MM.1S (cell line): ENCODE results near the gene GTF2IRD1.
A peak's percentile ranks its signal among the peaks of the same experiment; 100 is the strongest.

Source experiments
- DNase-seq: peaks from one replicate; pipeline ENCODE4 v3.0.0-alpha.2; 2015
- H2AFZ ChIP-seq: fragments of 300-600 bp; sonication (generic); 2 replicates; pipeline ENCODE4 v1.6.0; 2016; ENCODE audit warnings: antibody characterized with exemption, low read length
- H3F3A ChIP-seq: fragments of 300-600 bp; sonication (generic); 2 replicates; pipeline ENCODE4 v1.6.1; 2016; ENCODE audit warnings: mild to moderate bottlenecking, antibody characterized with exemption, low read length, moderate library complexity, mixed read lengths; ENCODE audit not compliant: insufficient read depth
- H3K27ac ChIP-seq: fragments of 300-600 bp; sonication (generic); 2 replicates; pipeline ENCODE4 v1.5.1; 2016; ENCODE audit warnings: mild to moderate bottlenecking, low read length
- H3K27me3 ChIP-seq: fragments of 300-600 bp; sonication (generic); replicated peaks from 2 replicates; pipeline ENCODE4 v1.6.0; 2016; ENCODE audit warnings: low read length; ENCODE audit not compliant: insufficient read depth
- H3K36me3 ChIP-seq: fragments of 300-600 bp; sonication (generic); replicated peaks from 2 replicates; pipeline ENCODE4 v1.6.1; 2016; ENCODE audit warnings: mild to moderate bottlenecking, low read length, mixed read lengths; ENCODE audit not compliant: insufficient read depth
- H3K4me1 ChIP-seq: fragments of 300-600 bp; sonication (generic); 2 replicates; pipeline ENCODE4 v1.6.1; 2016; ENCODE audit warnings: low read length, mixed read lengths
- H3K4me2 ChIP-seq: fragments of 300-600 bp; sonication (generic); 2 replicates; pipeline ENCODE4 v1.6.0; 2016; ENCODE audit warnings: low read depth, low read length
- H3K4me3 ChIP-seq: fragments of 300-600 bp; sonication (generic); 2 replicates; pipeline ENCODE4 v1.5.1; 2016; ENCODE audit warnings: low read length, mixed read lengths
- H3K79me2 ChIP-seq: fragments of 300-600 bp; sonication (generic); 2 replicates; pipeline ENCODE4 v1.6.1; 2016; ENCODE audit warnings: mixed run types, low read length, mixed read lengths
- H3K9ac ChIP-seq: fragments of 300-600 bp; sonication (generic); 2 replicates; pipeline ENCODE4 v1.6.1; 2016; ENCODE audit warnings: low read length, mixed read lengths
- H3K9me2 ChIP-seq: fragments of 300-600 bp; sonication (generic); replicated peaks from 2 replicates; pipeline ENCODE4 v1.6.1; 2016; ENCODE audit warnings: mild to moderate bottlenecking, low read length, mixed read lengths; ENCODE audit not compliant: insufficient read depth
- H3K9me3 ChIP-seq: fragments of 300-600 bp; sonication (generic); replicated peaks from 2 replicates; pipeline ENCODE4 v1.6.1; 2016; ENCODE audit warnings: mild to moderate bottlenecking, low read length, mixed read lengths; ENCODE audit not compliant: insufficient read depth
- H4K20me1 ChIP-seq: fragments of 300-600 bp; sonication (generic); 2 replicates; pipeline ENCODE4 v1.6.1; 2016; ENCODE audit warnings: mild to moderate bottlenecking, low read length, moderate library complexity, mixed read lengths; ENCODE audit not compliant: insufficient read depth
- EZH2 ChIP-seq: fragments of 300-600 bp; sonication (generic); optimal IDR thresholded peaks from 2 replicates; pipeline ENCODE3; 2017; ENCODE audit warnings: low read depth, mild to moderate bottlenecking, antibody characterized with exemption, low read length, mixed read lengths
- EZH2phosphoT487 ChIP-seq: fragments of 300-600 bp; sonication (generic); IDR thresholded peaks from 2 replicates; pipeline ENCODE4 v1.6.1; 2018; ENCODE audit warnings: antibody characterized with exemption, low read length
- TF ChIP-seq, protein P1 (sequence below): fragments of 300-600 bp; sonication (generic); IDR thresholded peaks from 2 replicates; pipeline ENCODE4 v1.5.1; 2016; ENCODE audit warnings: antibody characterized with exemption, low read length, mixed read lengths

Gene GTF2IRD1, protein sequence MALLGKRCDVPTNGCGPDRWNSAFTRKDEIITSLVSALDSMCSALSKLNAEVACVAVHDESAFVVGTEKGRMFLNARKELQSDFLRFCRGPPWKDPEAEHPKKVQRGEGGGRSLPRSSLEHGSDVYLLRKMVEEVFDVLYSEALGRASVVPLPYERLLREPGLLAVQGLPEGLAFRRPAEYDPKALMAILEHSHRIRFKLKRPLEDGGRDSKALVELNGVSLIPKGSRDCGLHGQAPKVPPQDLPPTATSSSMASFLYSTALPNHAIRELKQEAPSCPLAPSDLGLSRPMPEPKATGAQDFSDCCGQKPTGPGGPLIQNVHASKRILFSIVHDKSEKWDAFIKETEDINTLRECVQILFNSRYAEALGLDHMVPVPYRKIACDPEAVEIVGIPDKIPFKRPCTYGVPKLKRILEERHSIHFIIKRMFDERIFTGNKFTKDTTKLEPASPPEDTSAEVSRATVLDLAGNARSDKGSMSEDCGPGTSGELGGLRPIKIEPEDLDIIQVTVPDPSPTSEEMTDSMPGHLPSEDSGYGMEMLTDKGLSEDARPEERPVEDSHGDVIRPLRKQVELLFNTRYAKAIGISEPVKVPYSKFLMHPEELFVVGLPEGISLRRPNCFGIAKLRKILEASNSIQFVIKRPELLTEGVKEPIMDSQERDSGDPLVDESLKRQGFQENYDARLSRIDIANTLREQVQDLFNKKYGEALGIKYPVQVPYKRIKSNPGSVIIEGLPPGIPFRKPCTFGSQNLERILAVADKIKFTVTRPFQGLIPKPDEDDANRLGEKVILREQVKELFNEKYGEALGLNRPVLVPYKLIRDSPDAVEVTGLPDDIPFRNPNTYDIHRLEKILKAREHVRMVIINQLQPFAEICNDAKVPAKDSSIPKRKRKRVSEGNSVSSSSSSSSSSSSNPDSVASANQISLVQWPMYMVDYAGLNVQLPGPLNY

DNA sequence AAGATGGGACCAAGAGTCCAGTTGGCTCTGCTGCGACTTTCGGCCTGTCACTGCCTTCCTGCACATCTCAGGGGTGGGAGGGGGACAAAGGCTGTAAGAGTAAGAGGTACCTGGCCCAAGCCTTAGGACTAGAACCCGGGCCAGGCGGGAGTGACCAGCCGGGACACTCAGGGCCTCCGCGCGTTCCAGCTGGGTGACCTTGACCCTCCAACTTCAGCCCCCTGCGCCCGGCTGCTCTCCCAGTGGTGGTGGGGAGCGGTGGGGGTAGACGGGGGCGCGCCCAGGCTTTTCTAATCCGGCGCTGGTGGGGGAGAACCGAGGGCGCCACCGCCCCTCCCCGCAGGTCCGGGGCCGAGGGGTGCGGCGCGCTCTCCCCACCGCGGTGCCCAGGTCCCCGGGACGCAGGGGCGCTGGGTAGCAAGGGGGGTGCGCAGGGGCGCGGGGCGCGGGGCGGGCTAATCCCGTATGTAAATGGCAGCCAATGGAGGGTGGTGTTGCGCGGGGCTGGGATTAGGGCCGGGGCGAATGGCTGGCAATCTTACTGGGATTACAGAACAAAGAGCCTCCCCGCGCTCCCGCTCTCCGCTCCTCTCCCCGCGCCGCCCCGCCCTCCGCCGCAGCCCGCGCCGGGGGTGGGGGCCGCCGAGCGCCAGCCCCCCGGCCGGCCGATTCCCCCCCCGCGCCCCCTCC is at the start of gene GTF2IRD1:
Gene GTF2IRD1 (plus strand): TSS at position 585 of the 690 bp plus-strand sequence. CDS start 54,175 bp downstream, outside the sequence.
- Histone ChIP-seq H4K20me1 (no peaks in the 10 kb centered on the region), H3K36me3 (no peaks in the 10 kb centered on the region), H3K4me2 (peak within 1 kb of the TSS; percentile 83), H3K9ac (peak within 1 kb of the TSS; percentile 87), H3K9me2 (no peaks in the 10 kb centered on the region), H3K4me1 (peaks cover 8% of the 10 kb centered on the region), H3K79me2 (peaks cover 41% of the 10 kb centered on the region), H3K9me3 (no peaks in the 10 kb centered on the region), H3K27ac (peak within 1 kb of the TSS; percentile 88), H2AFZ (peak within 1 kb of the TSS; percentile 46), H3K27me3 (no peaks in the 10 kb centered on the region), H3K4me3 (peak within 1 kb of the TSS; percentile 65), H3F3A (peaks cover 9% of the 10 kb centered on the region)
- DNase-seq: peak; percentile 81
- TF ChIP-seq EZH2phosphoT487: no peak
- TF ChIP-seq, protein P1, sequence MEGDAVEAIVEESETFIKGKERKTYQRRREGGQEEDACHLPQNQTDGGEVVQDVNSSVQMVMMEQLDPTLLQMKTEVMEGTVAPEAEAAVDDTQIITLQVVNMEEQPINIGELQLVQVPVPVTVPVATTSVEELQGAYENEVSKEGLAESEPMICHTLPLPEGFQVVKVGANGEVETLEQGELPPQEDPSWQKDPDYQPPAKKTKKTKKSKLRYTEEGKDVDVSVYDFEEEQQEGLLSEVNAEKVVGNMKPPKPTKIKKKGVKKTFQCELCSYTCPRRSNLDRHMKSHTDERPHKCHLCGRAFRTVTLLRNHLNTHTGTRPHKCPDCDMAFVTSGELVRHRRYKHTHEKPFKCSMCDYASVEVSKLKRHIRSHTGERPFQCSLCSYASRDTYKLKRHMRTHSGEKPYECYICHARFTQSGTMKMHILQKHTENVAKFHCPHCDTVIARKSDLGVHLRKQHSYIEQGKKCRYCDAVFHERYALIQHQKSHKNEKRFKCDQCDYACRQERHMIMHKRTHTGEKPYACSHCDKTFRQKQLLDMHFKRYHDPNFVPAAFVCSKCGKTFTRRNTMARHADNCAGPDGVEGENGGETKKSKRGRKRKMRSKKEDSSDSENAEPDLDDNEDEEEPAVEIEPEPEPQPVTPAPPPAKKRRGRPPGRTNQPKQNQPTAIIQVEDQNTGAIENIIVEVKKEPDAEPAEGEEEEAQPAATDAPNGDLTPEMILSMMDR: no peak
- no peak for TF ChIP-seq EZH2

GRCh38 chr7:74404388-74404700 is 49.4 kb upstream of the GTF2IRD1 start:
- no peak overlapping the region for H3K4me2 ChIP-seq
- H3K4me1 ChIP-seq: no peaks in the 10 kb centered on the region
- H3K27ac ChIP-seq: no peak overlapping the region
- H3K9ac ChIP-seq: no peak overlapping the region
- no peaks in the 10 kb centered on the region for H3F3A ChIP-seq
- no peaks in the 10 kb centered on the region for H3K36me3 ChIP-seq
- H3K9me2 ChIP-seq: no peaks in the 10 kb centered on the region
- H2AFZ ChIP-seq: no peak overlapping the region
- TF ChIP-seq EZH2 (no peak), EZH2phosphoT487 (no peak)
- TF ChIP-seq, protein P1: no peak
- H4K20me1 ChIP-seq: no peaks in the 10 kb centered on the region
- no peak overlapping the region for H3K4me3 ChIP-seq
- no peaks in the 10 kb centered on the region for H3K9me3 ChIP-seq
- H3K79me2 ChIP-seq: no peaks in the 10 kb centered on the region
- peaks cover 23% of the 10 kb centered on the region; the same call in 1 of the 2 replicates for H3K27me3 ChIP-seq
- DNase-seq: no peak

GRCh38 chr7:74404741-74405140 is 49.0 kb upstream of the GTF2IRD1 start:
- no peaks in the 10 kb centered on the region for H4K20me1 ChIP-seq
- H3F3A ChIP-seq: no peaks in the 10 kb centered on the region
- H3K9me2 ChIP-seq: no peaks in the 10 kb centered on the region
- peaks cover 23% of the 10 kb centered on the region; the same call in 1 of the 2 replicates for H3K27me3 ChIP-seq
- no peak overlapping the region for H3K27ac ChIP-seq
- H2AFZ ChIP-seq: no peak overlapping the region
- no peaks in the 10 kb centered on the region for H3K4me1 ChIP-seq
- H3K9me3 ChIP-seq: no peaks in the 10 kb centered on the region
- no peaks in the 10 kb centered on the region for H3K79me2 ChIP-seq
- H3K4me2 ChIP-seq: no peak overlapping the region
- no peaks in the 10 kb centered on the region for H3K36me3 ChIP-seq
- DNase-seq: no peak
- no peak overlapping the region for H3K9ac ChIP-seq
- H3K4me3 ChIP-seq: no peak overlapping the region
- TF ChIP-seq EZH2phosphoT487 (no peak), EZH2 (no peak)
- TF ChIP-seq, protein P1: no peak
